ENCODE measurements around the gene FAM120B. TPM values are rescaled to one million over a fixed set of nuclear protein-coding genes. Genes with fewer than 3 reads are reported as not detected.
A peak's percentile ranks its signal among the peaks of the same experiment; 100 is the strongest.
"Not testable (repeated sequence)": the region's sequence is repeated elsewhere in the genome, so short reads cannot be mapped to it uniquely, and the experiment has no call there.

FAM120B gene
- total RNA-seq, 1 experiment from 2014 or later, result 16.7 TPM

DNA sequence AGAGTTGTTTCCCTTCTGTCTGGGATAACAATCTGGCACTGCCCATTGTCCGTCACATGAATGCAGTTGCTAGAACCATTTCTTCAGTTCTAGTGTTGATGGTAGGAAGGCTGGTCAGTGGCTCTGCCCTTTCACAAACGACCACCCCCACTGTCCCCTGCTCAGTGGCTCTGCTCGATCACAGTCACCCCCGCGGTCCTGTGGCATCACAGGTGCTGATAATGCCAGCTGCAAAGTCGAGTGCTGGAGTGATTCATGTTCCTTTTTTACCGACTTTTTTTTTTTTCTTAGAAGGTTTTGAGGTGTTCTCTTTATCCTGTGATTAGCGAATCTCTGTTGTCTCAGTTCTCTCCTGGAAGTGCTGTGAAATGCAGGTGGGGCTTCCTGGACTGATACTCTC, 22.8 kb downstream of the FAM120B start:
- no peaks in the 10 kb centered on the region for H3K4me1 Mint-ChIP-seq
- H3K56ac ChIP-seq (ENCODE audit: insufficient read length, low read depth, low read length), result no peak overlapping the region
- H4K5ac ChIP-seq (ENCODE audit: insufficient read length, low read depth, low read length), result no peak overlapping the region
- H2BK5ac ChIP-seq (ENCODE audit: insufficient read length, low read length), result no peak overlapping the region
- no peak overlapping the region for H2BK20ac ChIP-seq (ENCODE audit: low read depth, low read length, poor library complexity, severe bottlenecking)
- no CpG with 5 or more reads among the region's 8 CpGs for WGBS (ENCODE audit: extremely low coverage, insufficient read length, low lambda C conversion rate)
- peaks cover 7 to 60% (median 40%) of the 10 kb centered on the region in 3 experiments; a peak in 6 of 7 replicates for H3K36me3 Mint-ChIP-seq (ENCODE audit: insufficient read depth in 1 of 3, low read depth in 3 of 3)
- no peak overlapping the region for H4K8ac ChIP-seq (replicated peaks; ENCODE audit: insufficient read length, low read depth, low read length)
- H3K79me2 ChIP-seq (ENCODE audit: insufficient read depth, low read length), result no peaks in the 10 kb centered on the region
- H3K4me1 ChIP-seq (ENCODE audit: insufficient read depth, low read length), result no peaks in the 10 kb centered on the region
- H3K14ac ChIP-seq (ENCODE audit: insufficient read depth, low read length), result no peak overlapping the region
- H3K9me3 ChIP-seq (ENCODE audit: control insufficient read depth, low read depth, low read length), result no peaks in the 10 kb centered on the region
- no peak overlapping the region for H3K23ac ChIP-seq (ENCODE audit: insufficient read length, low read depth, low read length)
- H3K79me1 ChIP-seq (ENCODE audit: insufficient read depth, low read depth, low read length, poor library complexity, severe bottlenecking), result no peaks in the 10 kb centered on the region
- no peak overlapping the region for H4K91ac ChIP-seq (ENCODE audit: insufficient read length, low read depth, low read length)
- H3K27me3 ChIP-seq (ENCODE audit: insufficient read depth, low read length), result no peaks in the 10 kb centered on the region
- H3K23me2 ChIP-seq (ENCODE audit: insufficient read length, low read depth, low read length, poor library complexity, severe bottlenecking), result no peaks in the 10 kb centered on the region
- no peak overlapping the region for H3K9ac ChIP-seq (ENCODE audit: extremely low read depth, insufficient read length, low read length)
- no peak overlapping the region for H3K27ac ChIP-seq (ENCODE audit: insufficient read length, low read depth, low read length)
- no peaks in the 10 kb centered on the region for H3K9me3 Mint-ChIP-seq
- no peaks in the 10 kb centered on the region for H4K20me1 ChIP-seq (ENCODE audit: control insufficient read depth, insufficient read depth, insufficient read length)
- TF ChIP-seq CTCF (conservative IDR thresholded peaks at IDR 0.05), result no peak
- H3K4ac ChIP-seq (ENCODE audit: low read depth, low read length), result no peak overlapping the region
- H3K27me3 Mint-ChIP-seq (ENCODE audit: low read depth), result no peaks in the 10 kb centered on the region
- no peak overlapping the region for H2AFZ ChIP-seq (ENCODE audit: low read length)
- no peak for DNase-seq
- no peak overlapping the region for H3K18ac ChIP-seq (ENCODE audit: insufficient read length, low read depth, low read length)
- H3K4me3 Mint-ChIP-seq, result no peak overlapping the region
- H3T11ph ChIP-seq (ENCODE audit: low read length), result no peak overlapping the region
- H2BK15ac ChIP-seq (ENCODE audit: low read depth, low read length), result no peak overlapping the region
- H3K4me2 ChIP-seq (ENCODE audit: insufficient read depth, insufficient read length, low read length), result no peak overlapping the region
- H2BK12ac ChIP-seq (ENCODE audit: insufficient read length, low read depth, low read length), result no peak overlapping the region
- H3K27ac Mint-ChIP-seq, result peak overlapping the region in 1 of 3 experiments; percentile 11; a peak in 2 of 7 replicates
- H2BK120ac ChIP-seq (ENCODE audit: low read depth, low read length, poor library complexity, severe bottlenecking), result no peak overlapping the region
- H2AK5ac ChIP-seq (ENCODE audit: insufficient read length, low read length), result no peak overlapping the region

- not testable (repeated sequence) for H3K4ac ChIP-seq (ENCODE audit: low read depth, low read length); H3K18ac ChIP-seq (ENCODE audit: insufficient read length, low read depth, low read length); H4K91ac ChIP-seq (ENCODE audit: insufficient read length, low read depth, low read length); H3K23me2 ChIP-seq (ENCODE audit: insufficient read length, low read depth, low read length, poor library complexity, severe bottlenecking); H2BK120ac ChIP-seq (ENCODE audit: low read depth, low read length, poor library complexity, severe bottlenecking); H3K23ac ChIP-seq (ENCODE audit: insufficient read length, low read depth, low read length); H3K79me1 ChIP-seq (ENCODE audit: insufficient read depth, low read depth, low read length, poor library complexity, severe bottlenecking); H3K27me3 ChIP-seq (ENCODE audit: insufficient read depth, low read length); H3K56ac ChIP-seq (ENCODE audit: insufficient read length, low read depth, low read length); H3K27me3 Mint-ChIP-seq (ENCODE audit: low read depth); H3K79me2 ChIP-seq (ENCODE audit: insufficient read depth, low read length); H3K27ac Mint-ChIP-seq; H4K8ac ChIP-seq (replicated peaks; ENCODE audit: insufficient read length, low read depth, low read length); H2AFZ ChIP-seq (ENCODE audit: low read length); H3T11ph ChIP-seq (ENCODE audit: low read length); H2BK5ac ChIP-seq (ENCODE audit: insufficient read length, low read length); H2BK20ac ChIP-seq (ENCODE audit: low read depth, low read length, poor library complexity, severe bottlenecking); H4K20me1 ChIP-seq (ENCODE audit: control insufficient read depth, insufficient read depth, insufficient read length); H2AK5ac ChIP-seq (ENCODE audit: insufficient read length, low read length); DNase-seq; H4K5ac ChIP-seq (ENCODE audit: insufficient read length, low read depth, low read length); H2BK15ac ChIP-seq (ENCODE audit: low read depth, low read length); H3K9ac ChIP-seq (ENCODE audit: extremely low read depth, insufficient read length, low read length); H3K9me3 Mint-ChIP-seq; H2BK12ac ChIP-seq (ENCODE audit: insufficient read length, low read depth, low read length); H3K4me3 Mint-ChIP-seq; H3K4me2 ChIP-seq (ENCODE audit: insufficient read depth, insufficient read length, low read length); H3K4me1 ChIP-seq (ENCODE audit: insufficient read depth, low read length); H3K27ac ChIP-seq (ENCODE audit: insufficient read length, low read depth, low read length); H3K4me1 Mint-ChIP-seq; H3K9me3 ChIP-seq (ENCODE audit: control insufficient read depth, low read depth, low read length); H3K14ac ChIP-seq (ENCODE audit: insufficient read depth, low read length)
- H3K36me3 Mint-ChIP-seq (ENCODE audit: insufficient read depth in 1 of 3, low read depth in 3 of 3), result peaks cover 24 to 45% (median 43%) of the 10 kb centered on the region in 3 experiments
- WGBS (ENCODE audit: extremely low coverage, insufficient read length, low lambda C conversion rate), result no CpG with 5 or more reads among the region's 3 CpGs
Observed at GRCh38 chr6:170335199-170335598, 28.6 kb downstream of the FAM120B start.

All from H9 (cell line).